PC-3 (cell line): Measurements from ENCODE around the gene LRP1B. TPM values are rescaled to one million over a fixed set of nuclear protein-coding genes. Genes with fewer than 3 reads are reported as not detected.

ENCODE experiments used
- ATAC-seq: fragments of 200-7000 bp; cut with Tn5 transposase; 2 replicates; pipeline ENCODE4 v1.9.1; 2020; ENCODE audit warnings: mild to moderate bottlenecking, moderate library complexity
- BruUV-seq: library from RNA; stranded (reverse); fragments of 400-500 nt; replicated peaks from 2 replicates; lab custom pipeline; 2021; lab: Mats Ljungman, UMichigan
- CTCF ChIA-PET: fragments of 300-600 bp; sonication (Branson Sonifier 250); formaldehyde crosslinking; loops from one replicate; lab custom pipeline; 2022; ENCODE audit warnings: antibody characterized with exemption; lab: Charles Lee
- POLR2A ChIA-PET: fragments of 300-600 bp; sonication (Branson Sonifier 250); formaldehyde crosslinking; loops from one replicate; lab custom pipeline; 2022; ENCODE audit warnings: antibody characterized with exemption; ENCODE audit not compliant: unreplicated experiment; lab: Charles Lee
- DNase-seq: peaks from one replicate; pipeline ENCODE4 v3.0.0-alpha.2; 2015
- H2AFZ ChIP-seq: fragments of 300-600 bp; sonication (generic); 2 replicates; pipeline ENCODE4 v1.6.0; 2016; ENCODE audit warnings: antibody characterized with exemption, low read length
- H3F3A ChIP-seq: fragments of 300-600 bp; sonication (generic); one replicate; pipeline ENCODE4 v1.6.0; 2017; ENCODE audit warnings: antibody characterized with exemption, low read length, control low read depth, mild to moderate bottlenecking; ENCODE audit not compliant: unreplicated experiment
- H3K27ac ChIP-seq: fragments of 300-600 bp; sonication (generic); 2 replicates; pipeline ENCODE4 v1.5.1; 2016; ENCODE audit warnings: mild to moderate bottlenecking, low read length
- H3K27me3 ChIP-seq: fragments of 300-600 bp; sonication (generic); 2 replicates; pipeline ENCODE4 v1.6.1; 2016; ENCODE audit warnings: low read length, mixed read lengths
- H3K36me3 ChIP-seq: fragments of 300-600 bp; sonication (generic); 2 replicates; pipeline ENCODE4 v1.6.1; 2016; ENCODE audit warnings: low read depth, mixed run types, low read length, mixed read lengths
- H3K4me1 ChIP-seq: fragments of 300-600 bp; sonication (generic); 2 replicates; pipeline ENCODE4 v1.5.1; 2016; ENCODE audit warnings: low read length; ENCODE audit not compliant: insufficient read depth
- H3K4me2 ChIP-seq: fragments of 300-600 bp; sonication (generic); 2 replicates; pipeline ENCODE4 v1.6.0; 2016; ENCODE audit warnings: low read length
- H3K4me3 ChIP-seq: fragments of 300-600 bp; sonication (generic); 2 replicates; pipeline ENCODE4 v1.5.1; 2016; ENCODE audit warnings: mild to moderate bottlenecking, low read length, mixed read lengths
- H3K79me2 ChIP-seq: fragments of 300-600 bp; sonication (generic); 2 replicates; pipeline ENCODE4 v1.6.1; 2017; ENCODE audit warnings: low read length, mixed read lengths
- H3K9ac ChIP-seq: fragments of 300-600 bp; sonication (generic); 2 replicates; pipeline ENCODE4 v1.6.0; 2016; ENCODE audit warnings: mild to moderate bottlenecking, low read length
- H3K9me2 ChIP-seq: fragments of 300-600 bp; sonication (generic); replicated peaks from 2 replicates; pipeline ENCODE4 v1.6.1; 2016; ENCODE audit warnings: mixed run types, low read length, mixed read lengths
- H3K9me3 ChIP-seq: fragments of 300-600 bp; sonication (generic); 2 replicates; pipeline ENCODE4 v1.6.1; 2016; ENCODE audit warnings: low read length, mixed read lengths
- H4K20me1 ChIP-seq: fragments of 300-600 bp; sonication (generic); 2 replicates; pipeline ENCODE4 v1.6.1; 2016; ENCODE audit warnings: low read length, mixed read lengths
- EZH2 ChIP-seq: fragments of 300-600 bp; sonication (generic); IDR thresholded peaks from one replicate; pipeline ENCODE4 v1.6.1; 2017; ENCODE audit warnings: antibody characterized with exemption, mild to moderate bottlenecking, low read length; ENCODE audit not compliant: unreplicated experiment
- EZH2phosphoT487 ChIP-seq: fragments of 300-600 bp; sonication (generic); IDR thresholded peaks from 2 replicates; pipeline ENCODE4 v1.6.1; 2018; ENCODE audit warnings: mild to moderate bottlenecking, antibody characterized with exemption, low read length, borderline replicate concordance
- intact Hi-C: fragments of 100-400 bp; cut with micrococcal nuclease; formaldehyde crosslinking; loops from 2 replicates; pipeline ENCODE4 v1.9.0; 2023
- total RNA-seq: library from RNA; depleted of rRNA; stranded (reverse); fragments of >200 nt; gene quantifications from 2 replicates; pipeline ENCODE4 v1.2.3, GENCODE V29; 2014
- TF ChIP-seq, protein P1 (sequence below): fragments of 300-600 bp; sonication (generic); conservative IDR thresholded peaks from 2 replicates; pipeline ENCODE4 v1.5.1; 2017; ENCODE audit warnings: antibody characterized with exemption, low read depth, mild to moderate bottlenecking, low read length

LRP1B gene
- total RNA-seq, 1 experiment from 2014 or later = 0.04 TPM

DNA sequence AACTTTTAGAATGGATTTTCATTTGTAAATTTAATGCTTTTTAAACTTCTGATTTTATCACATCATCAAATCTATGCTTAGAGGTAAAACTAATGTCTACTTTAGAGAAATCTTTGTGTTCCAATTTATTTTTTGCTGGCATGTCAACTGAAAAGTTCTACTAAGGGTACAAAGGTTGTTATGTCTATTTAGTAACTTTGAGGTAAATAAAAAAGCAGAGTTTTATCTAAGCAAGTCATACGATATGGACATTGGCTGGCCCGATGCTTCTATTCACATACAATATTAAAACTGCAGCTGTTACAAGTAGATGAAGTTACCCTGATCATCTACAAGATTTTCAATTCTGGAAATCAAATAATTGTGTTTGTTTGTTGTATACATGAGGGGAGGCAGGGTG lies 1575.1 kb downstream of the LRP1B start:
- DNase-seq (no peak), ATAC-seq (no peak)
- no peaks in the 10 kb centered on the region for H3K36me3 ChIP-seq
- no peak overlapping the region for H3K4me3 ChIP-seq
- no peaks in the 10 kb centered on the region for H3F3A ChIP-seq
- H3K9me3 ChIP-seq = no peaks in the 10 kb centered on the region
- H3K27ac ChIP-seq = no peak overlapping the region
- ChIA-PET POLR2A (no interaction called here), CTCF (no interaction called here)
- H3K4me1 ChIP-seq = no peaks in the 10 kb centered on the region
- no peak overlapping the region for H3K4me2 ChIP-seq
- H2AFZ ChIP-seq = no peak overlapping the region
- no peak overlapping the region for H3K9ac ChIP-seq
- no peaks in the 10 kb centered on the region for H3K79me2 ChIP-seq
- no peaks in the 10 kb centered on the region for H3K27me3 ChIP-seq
- no peaks in the 10 kb centered on the region for H4K20me1 ChIP-seq
- H3K9me2 ChIP-seq = no peaks in the 10 kb centered on the region
- no TSS peak for BruUV-seq
- intact Hi-C loops = no loop called here
- no peak for TF ChIP-seq EZH2phosphoT487
- TF ChIP-seq, protein P1, sequence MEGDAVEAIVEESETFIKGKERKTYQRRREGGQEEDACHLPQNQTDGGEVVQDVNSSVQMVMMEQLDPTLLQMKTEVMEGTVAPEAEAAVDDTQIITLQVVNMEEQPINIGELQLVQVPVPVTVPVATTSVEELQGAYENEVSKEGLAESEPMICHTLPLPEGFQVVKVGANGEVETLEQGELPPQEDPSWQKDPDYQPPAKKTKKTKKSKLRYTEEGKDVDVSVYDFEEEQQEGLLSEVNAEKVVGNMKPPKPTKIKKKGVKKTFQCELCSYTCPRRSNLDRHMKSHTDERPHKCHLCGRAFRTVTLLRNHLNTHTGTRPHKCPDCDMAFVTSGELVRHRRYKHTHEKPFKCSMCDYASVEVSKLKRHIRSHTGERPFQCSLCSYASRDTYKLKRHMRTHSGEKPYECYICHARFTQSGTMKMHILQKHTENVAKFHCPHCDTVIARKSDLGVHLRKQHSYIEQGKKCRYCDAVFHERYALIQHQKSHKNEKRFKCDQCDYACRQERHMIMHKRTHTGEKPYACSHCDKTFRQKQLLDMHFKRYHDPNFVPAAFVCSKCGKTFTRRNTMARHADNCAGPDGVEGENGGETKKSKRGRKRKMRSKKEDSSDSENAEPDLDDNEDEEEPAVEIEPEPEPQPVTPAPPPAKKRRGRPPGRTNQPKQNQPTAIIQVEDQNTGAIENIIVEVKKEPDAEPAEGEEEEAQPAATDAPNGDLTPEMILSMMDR = no peak
- TF ChIP-seq EZH2 = no peak

- no peaks in the 10 kb centered on the region for H4K20me1 ChIP-seq
- CTCF ChIA-PET = no interaction called here
- intact Hi-C loops = no loop called here
- H3K36me3 ChIP-seq = no peaks in the 10 kb centered on the region
- H3K4me2 ChIP-seq = no peak overlapping the region
- no peak overlapping the region for H3K9ac ChIP-seq
- no peaks in the 10 kb centered on the region for H3K79me2 ChIP-seq
- H3K27ac ChIP-seq = no peak overlapping the region
- no peak overlapping the region for H2AFZ ChIP-seq
- H3K4me3 ChIP-seq = no peak overlapping the region
- H3K4me1 ChIP-seq = no peaks in the 10 kb centered on the region
- no peak for DNase-seq
- no peaks in the 10 kb centered on the region for H3K27me3 ChIP-seq
- POLR2A ChIA-PET = no interaction called here
- TF ChIP-seq, protein P1 = no peak
- TF ChIP-seq EZH2phosphoT487 (no peak), EZH2 (no peak)
- BruUV-seq = no TSS peak
- H3K9me2 ChIP-seq = no peaks in the 10 kb centered on the region
- no peaks in the 10 kb centered on the region for H3K9me3 ChIP-seq
- no peaks in the 10 kb centered on the region for H3F3A ChIP-seq
- ATAC-seq = no peak
Observed at GRCh38 chr2:140552634-140553033, 1578.2 kb downstream of the LRP1B start.

DNA sequence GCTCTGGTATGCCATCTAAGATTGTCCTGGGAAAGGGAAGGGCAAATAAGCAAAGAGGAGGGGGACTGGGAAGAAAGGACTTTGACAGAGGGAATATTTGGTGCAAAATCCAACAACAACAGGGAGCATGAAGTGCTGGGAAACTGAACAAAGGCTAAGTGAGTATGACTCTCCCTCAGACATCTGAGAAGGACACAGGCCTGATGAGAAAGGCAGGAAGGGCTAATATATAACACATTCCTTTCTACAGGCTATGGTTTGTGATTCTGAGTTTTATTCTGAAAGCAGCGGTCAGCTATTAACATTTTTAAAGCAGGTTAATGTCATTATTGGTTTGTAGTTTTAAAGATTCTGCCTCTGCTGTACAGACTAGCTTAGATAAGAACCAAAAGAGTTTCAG lies 1579.5 kb downstream of the LRP1B start:
- H3K27ac ChIP-seq = no peak overlapping the region
- H3K9me2 ChIP-seq = no peaks in the 10 kb centered on the region
- ChIA-PET CTCF (no interaction called here), POLR2A (no interaction called here)
- BruUV-seq = no TSS peak
- H3K36me3 ChIP-seq = no peaks in the 10 kb centered on the region
- H2AFZ ChIP-seq = no peak overlapping the region
- DNase-seq = no peak
- no peaks in the 10 kb centered on the region for H4K20me1 ChIP-seq
- TF ChIP-seq, protein P1 = no peak
- no peaks in the 10 kb centered on the region for H3K27me3 ChIP-seq
- H3K9me3 ChIP-seq = no peaks in the 10 kb centered on the region
- no peaks in the 10 kb centered on the region for H3K4me1 ChIP-seq
- H3K9ac ChIP-seq = no peak overlapping the region
- H3K79me2 ChIP-seq = no peaks in the 10 kb centered on the region
- intact Hi-C loops = no loop called here
- no peak overlapping the region for H3K4me3 ChIP-seq
- no peaks in the 10 kb centered on the region for H3F3A ChIP-seq
- no peak for ATAC-seq
- H3K4me2 ChIP-seq = no peak overlapping the region
